Tibial artery (tissue), 4 donors: ENCODE data around the gene IGLL5.
A peak's percentile ranks its signal among the peaks of the same experiment; 100 is the strongest.

Experiments used
- DNase-seq, 2 donors: peaks; one replicate each; pipeline ENCODE4 v3.0.0-alpha.2; 2019
- H3K27ac ChIP-seq, 2 donors: fragments of 200-600 bp; sonication (generic) in 1 of 2; 1 replicate in 1 of 2; 2 replicates in 1 of 2; pipeline ENCODE4 v1.5.1; 2018 to 2019; ENCODE audit warnings: mild to moderate bottlenecking in 1 of 2
- H3K27me3 ChIP-seq, 2 donors: fragments of 200-600 bp; sonication (generic) in 1 of 2; one replicate each; pipeline versions ENCODE4 v1.5.1 to v1.6.0; 2016 to 2019
- H3K36me3 ChIP-seq, 3 donors: fragments of 200-600 bp; sonication (generic) in 2 of 3; one replicate each; pipeline ENCODE4 v1.5.1; 2016 to 2019; ENCODE audit warnings: mild to moderate bottlenecking in 2 of 3
- H3K4me1 ChIP-seq, 4 donors: fragments of 200-600 bp; sonication (generic) in 2 of 4; 1 replicate in 3 of 4; 2 replicates in 1 of 4; pipeline ENCODE4 v1.5.1; 2016 to 2019
- H3K4me3 ChIP-seq, 2 donors: fragments of 200-600 bp; sonication (generic) in 1 of 2; 1 replicate in 1 of 2; 2 replicates in 1 of 2; pipeline ENCODE4 v1.5.1; 2018 to 2019; ENCODE audit warnings: mild to moderate bottlenecking in 2 of 2
- H3K9me3 ChIP-seq, 3 donors: fragments of 200-600 bp; sonication (generic) in 1 of 3; one replicate each; pipeline ENCODE4 v1.5.1; 2016 to 2019
- CTCF ChIP-seq, 2 experiments: fragments of 200-600 bp in 1 of 2; fragments of 450-650 bp in 1 of 2; IDR thresholded peaks; one replicate each; pipeline ENCODE4 v1.5.1; 2017 to 2019; ENCODE audit warnings: antibody characterized with exemption in 2 of 2, mild to moderate bottlenecking in 1 of 2, moderate library complexity in 1 of 2
- intact Hi-C: fragments of 100-400 bp; cut with DNase I; formaldehyde crosslinking; loops from one replicate; pipeline ENCODE4 v1.15.0; 2023; ENCODE audit warnings: low total_unique reads

The IGLL5 gene

GRCh38 chr22:22890085-22890484 is 2.5 kb downstream of the IGLL5 start:
- Histone ChIP-seq H3K9me3 (no peaks in the 10 kb centered on the region), H3K36me3 (no peaks in the 10 kb centered on the region), H3K27me3 (peaks cover 0 to 48% of the 10 kb centered on the region in 2 donors), H3K4me1 (no peaks in the 10 kb centered on the region), H3K4me3 (no peak overlapping the region), H3K27ac (no peak overlapping the region)
- DNase-seq = no peak
- intact Hi-C loops = loop anchor here (2.0 kb wide), 1 partner anchor 49 kb away; no protein-coding TSS in a partner anchor
- no peak for TF ChIP-seq CTCF (IDR thresholded peaks at IDR 0.05)

- no peak for TF ChIP-seq CTCF (IDR thresholded peaks at IDR 0.05)
- Histone ChIP-seq H3K4me1 (no peaks in the 10 kb centered on the region), H3K4me3 (no peak overlapping the region), H3K27me3 (peaks cover 0 to 57% of the 10 kb centered on the region in 2 donors), H3K36me3 (no peaks in the 10 kb centered on the region), H3K27ac (no peak overlapping the region), H3K9me3 (no peaks in the 10 kb centered on the region)
- no peak for DNase-seq
- intact Hi-C loops = loop anchor here (2.0 kb wide), 1 partner anchor 48 kb away; no protein-coding TSS in a partner anchor
Observed at GRCh38 chr22:22891139-22891621, 3.6 kb downstream of the IGLL5 start.

GRCh38 chr22:22892096-22893052 is 4.8 kb downstream of the IGLL5 start:
- Histone ChIP-seq H3K9me3 (no peaks in the 10 kb centered on the region), H3K27me3 (peaks cover 0 to 53% of the 10 kb centered on the region in 2 donors), H3K4me1 (no peaks in the 10 kb centered on the region), H3K36me3 (no peaks in the 10 kb centered on the region), H3K4me3 (no peak overlapping the region), H3K27ac (no peak overlapping the region)
- no peak for DNase-seq
- intact Hi-C loops = no loop called here
- TF ChIP-seq CTCF (IDR thresholded peaks at IDR 0.05) = no peak

GRCh38 chr22:22893077-22893805 is 5.6 kb downstream of the IGLL5 start:
- intact Hi-C loops = no loop called here
- H3K36me3 ChIP-seq = no peaks in the 10 kb centered on the region
- peaks cover 0 to 44% of the 10 kb centered on the region in 2 donors for H3K27me3 ChIP-seq
- DNase-seq = peak in 1 of 2 donors; percentile 45
- no peaks in the 10 kb centered on the region for H3K4me1 ChIP-seq
- no peaks in the 10 kb centered on the region for H3K9me3 ChIP-seq
- no peak for TF ChIP-seq CTCF (IDR thresholded peaks at IDR 0.05)
- no peak overlapping the region for H3K27ac ChIP-seq
- H3K4me3 ChIP-seq = no peak overlapping the region

- no peak for TF ChIP-seq CTCF (IDR thresholded peaks at IDR 0.05)
- Histone ChIP-seq H3K27ac (no peak overlapping the region), H3K27me3 (peaks cover 0 to 36% of the 10 kb centered on the region in 2 donors), H3K9me3 (no peaks in the 10 kb centered on the region), H3K4me1 (no peaks in the 10 kb centered on the region), H3K4me3 (no peak overlapping the region), H3K36me3 (no peaks in the 10 kb centered on the region)
- intact Hi-C loops = no loop called here
- DNase-seq = peak; percentile 5 to 27
Observed at GRCh38 chr22:22893891-22894739, 6.5 kb downstream of the IGLL5 start.
